Neuronal stem cell (in vitro differentiated cells): ENCODE data around the gene SETD1A.
A peak's percentile ranks its signal among the peaks of the same experiment; 100 is the strongest.

Experiments used
- DNase-seq: peaks from one replicate; pipeline ENCODE4 v3.0.0-alpha.2; 2013; ENCODE audit warnings: low spot score
- H2AFZ ChIP-seq: one replicate; pipeline ENCODE4 v1.6.1; 2013; ENCODE audit warnings: mild to moderate bottlenecking, low read length, inconsistent platforms
- H2AK5ac ChIP-seq: 2 replicates; pipeline ENCODE4 v1.6.1; 2013; ENCODE audit warnings: low read depth, mild to moderate bottlenecking, inconsistent platforms, low read length, moderate library complexity, mixed read lengths
- H2BK120ac ChIP-seq: 2 replicates; pipeline ENCODE4 v1.6.1; 2013; ENCODE audit warnings: low read depth, mild to moderate bottlenecking, inconsistent platforms, low read length, moderate library complexity, mixed read lengths
- H2BK12ac ChIP-seq: one replicate; pipeline ENCODE4 v1.6.1; 2013; ENCODE audit warnings: low read length, inconsistent platforms
- H2BK15ac ChIP-seq: 2 replicates; pipeline ENCODE4 v1.6.1; 2013; ENCODE audit warnings: mild to moderate bottlenecking, low read length, inconsistent platforms, mixed read lengths
- H2BK5ac ChIP-seq: one replicate; pipeline ENCODE4 v1.6.1; 2013; ENCODE audit warnings: inconsistent platforms, mild to moderate bottlenecking, low read length, moderate library complexity
- H3K14ac ChIP-seq: one replicate; pipeline ENCODE4 v1.6.1; 2013; ENCODE audit warnings: low read length, inconsistent platforms
- H3K18ac ChIP-seq: 2 replicates; pipeline ENCODE4 v1.6.1; 2013; ENCODE audit warnings: low read length, inconsistent platforms
- H3K23ac ChIP-seq: 2 replicates; pipeline ENCODE4 v1.6.1; 2013; ENCODE audit warnings: low read depth, mild to moderate bottlenecking, mixed read lengths, low read length, inconsistent platforms; ENCODE audit not compliant: poor library complexity
- H3K27ac ChIP-seq: replicated peaks from 3 replicates; pipeline ENCODE4 v1.5.1; 2013; ENCODE audit warnings: low read length, inconsistent platforms
- H3K27me3 ChIP-seq, 3 experiments: 2 replicates each; pipeline ENCODE4 v1.6.1; 2013; ENCODE audit warnings: low read length in 3 of 3, mild to moderate bottlenecking in 2 of 3, inconsistent platforms in 1 of 3, low read depth in 1 of 3, mixed read lengths in 1 of 3, moderate library complexity in 1 of 3; ENCODE audit not compliant: control insufficient read depth in 3 of 3, insufficient read depth in 3 of 3
- H3K36me3 ChIP-seq, 2 donors: replicated peaks in 1 of 2; 2 replicates each; pipeline ENCODE4 v1.6.1; 2013; ENCODE audit warnings: low read length in 2 of 2; ENCODE audit not compliant: control insufficient read depth in 2 of 2, insufficient read depth in 2 of 2
- H3K4ac ChIP-seq: 2 replicates; pipeline ENCODE4 v1.6.1; 2013; ENCODE audit warnings: inconsistent platforms, mild to moderate bottlenecking, low read length, moderate library complexity
- H3K4me1 ChIP-seq, 2 donors: 1 replicate in 1 of 2; 2 replicates in 1 of 2; pipeline ENCODE4 v1.6.1; 2013; ENCODE audit warnings: low read length in 2 of 2, low read depth in 1 of 2; ENCODE audit not compliant: control insufficient read depth in 2 of 2, insufficient read depth in 1 of 2
- H3K4me2 ChIP-seq: one replicate; pipeline ENCODE4 v1.6.1; 2013; ENCODE audit warnings: mild to moderate bottlenecking, low read length, inconsistent platforms; ENCODE audit not compliant: insufficient read depth, poor library complexity, severe bottlenecking
- H3K4me3 ChIP-seq, 2 donors: 2 replicates each; pipeline ENCODE4 v1.5.1; 2013; ENCODE audit warnings: low read length in 2 of 2, mild to moderate bottlenecking in 2 of 2, inconsistent platforms in 1 of 2, moderate library complexity in 1 of 2
- H3K79me1 ChIP-seq: one replicate; pipeline ENCODE4 v1.6.1; 2013; ENCODE audit warnings: low read depth, mild to moderate bottlenecking, inconsistent platforms, low read length, moderate library complexity
- H3K9ac ChIP-seq: one replicate; pipeline ENCODE4 v1.6.1; 2013; ENCODE audit warnings: mild to moderate bottlenecking, low read depth, low read length, inconsistent platforms; ENCODE audit not compliant: poor library complexity
- H3K9me3 ChIP-seq, 2 donors: replicated peaks in 1 of 2; 2 replicates each; pipeline versions ENCODE3 to v1.6.1; 2013; ENCODE audit warnings: low read length in 2 of 2, mild to moderate bottlenecking in 2 of 2, inconsistent platforms in 1 of 2, low read depth in 1 of 2, mixed read lengths in 1 of 2, moderate library complexity in 1 of 2; ENCODE audit not compliant: control insufficient read depth in 2 of 2, insufficient read depth in 1 of 2
- H4K8ac ChIP-seq: one replicate; pipeline ENCODE4 v1.6.1; 2013; ENCODE audit warnings: low read depth, mild to moderate bottlenecking, inconsistent platforms, low read length, moderate library complexity
- H4K91ac ChIP-seq: one replicate; pipeline ENCODE4 v1.6.1; 2013; ENCODE audit warnings: low read length, low read depth, mild to moderate bottlenecking, inconsistent platforms; ENCODE audit not compliant: poor library complexity
- WGBS, 2 donors: extraction: QIAGEN DNeasy Blood & Tissue Kit; methylation state at CpG; one replicate each; pipeline ENCODE4 v1.1.7; 2013; ENCODE audit warnings: missing lambda C conversion rate in 2 of 2, mixed read lengths in 1 of 2; ENCODE audit not compliant: insufficient read length in 2 of 2, insufficient replicate concordance in 1 of 2; ENCODE audit errors: extremely low coverage in 2 of 2; 5-methylcytosine and 5-hydroxymethylcytosine counted together

The SETD1A gene

DNA sequence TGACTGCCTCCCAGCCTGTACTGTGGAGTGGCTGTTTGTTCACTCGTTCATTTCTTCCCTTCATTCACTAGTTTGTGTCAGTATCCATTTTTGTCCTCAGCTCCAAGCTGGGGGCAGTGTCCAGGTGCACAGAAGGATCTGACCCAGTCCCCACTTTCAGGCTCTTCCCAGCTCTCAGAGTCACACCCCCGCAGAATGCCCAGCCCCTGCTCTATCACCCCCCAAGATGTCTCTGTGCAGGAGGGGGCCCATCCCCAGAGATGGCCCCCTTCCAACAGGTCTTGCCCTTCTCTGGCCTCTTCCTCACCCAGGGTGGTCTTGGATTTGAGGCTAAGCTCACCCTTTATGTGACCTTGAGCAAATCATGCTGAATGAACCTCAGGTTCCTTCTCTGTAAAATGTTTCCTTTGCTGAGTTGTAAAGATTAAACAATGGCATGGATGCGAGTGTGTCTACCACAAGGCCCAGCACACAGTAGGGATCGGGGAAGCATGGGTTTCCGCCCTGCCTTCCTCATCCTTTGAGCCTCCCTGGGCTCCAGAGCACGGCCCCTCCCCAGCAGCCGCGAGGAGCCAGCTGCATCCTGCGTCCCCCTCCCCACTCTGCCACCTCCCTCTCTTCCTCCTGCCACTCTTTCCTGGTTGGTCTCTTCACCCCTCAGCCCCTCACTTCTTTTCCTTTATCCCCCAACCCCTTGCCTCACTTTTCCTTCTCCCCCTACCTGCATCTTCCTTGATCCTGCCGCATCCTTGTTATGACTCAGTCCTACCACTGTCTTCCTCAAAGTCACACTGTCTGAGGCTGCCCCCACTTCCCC is 31.4 kb upstream of the SETD1A start:
- Histone ChIP-seq H3K4me2 (no peak overlapping the region), H3K4me1 (peaks cover 7 to 8% of the 10 kb centered on the region in 2 donors), H2AFZ (no peak overlapping the region), H3K27me3 (no peaks in the 10 kb centered on the region), H3K79me1 (peaks cover 12% of the 10 kb centered on the region), H3K27ac (no peak overlapping the region), H3K18ac (no peak overlapping the region), H3K23ac (no peak overlapping the region), H2AK5ac (no peak overlapping the region), H2BK5ac (peak overlapping the region; percentile 40), H2BK12ac (no peak overlapping the region), H3K9me3 (no peaks in the 10 kb centered on the region), H4K91ac (no peak overlapping the region), H3K14ac (no peak overlapping the region), H2BK15ac (no peak overlapping the region), H2BK120ac (no peak overlapping the region), H3K4ac (no peak overlapping the region), H4K8ac (no peak overlapping the region), H3K36me3 (peaks cover 37 to 52% of the 10 kb centered on the region in 2 donors), H3K4me3 (no peak overlapping the region), H3K9ac (no peak overlapping the region)
- no peak for DNase-seq
- WGBS, 2 donors: no CpG with 5 or more reads among the region's 10 CpGs

- H3K23ac ChIP-seq: no peak overlapping the region
- H2AK5ac ChIP-seq: peak overlapping the region; percentile 22
- H3K9ac ChIP-seq: no peak overlapping the region
- peaks cover 5 to 6% of the 10 kb centered on the region in 2 donors for H3K4me1 ChIP-seq
- peaks cover 42 to 62% of the 10 kb centered on the region in 2 donors for H3K36me3 ChIP-seq
- no peak for DNase-seq
- H3K9me3 ChIP-seq: no peaks in the 10 kb centered on the region
- WGBS, 2 donors: no CpG with 5 or more reads among the region's 22 CpGs
- no peak overlapping the region for H3K4me3 ChIP-seq
- no peak overlapping the region for H3K4me2 ChIP-seq
- peaks cover 12% of the 10 kb centered on the region for H3K79me1 ChIP-seq
- no peak overlapping the region for H2BK5ac ChIP-seq
- H3K27ac ChIP-seq: no peak overlapping the region
- H3K18ac ChIP-seq: peak overlapping the region; percentile 42
- no peak overlapping the region for H4K8ac ChIP-seq
- H3K14ac ChIP-seq: no peak overlapping the region
- no peak overlapping the region for H2BK120ac ChIP-seq
- no peak overlapping the region for H3K4ac ChIP-seq
- no peaks in the 10 kb centered on the region for H3K27me3 ChIP-seq
- no peak overlapping the region for H2BK12ac ChIP-seq
- no peak overlapping the region for H4K91ac ChIP-seq
- H2BK15ac ChIP-seq: no peak overlapping the region
- no peak overlapping the region for H2AFZ ChIP-seq
Measured at GRCh38 chr16:30926937-30927788, 30.4 kb upstream of the SETD1A start.

DNA sequence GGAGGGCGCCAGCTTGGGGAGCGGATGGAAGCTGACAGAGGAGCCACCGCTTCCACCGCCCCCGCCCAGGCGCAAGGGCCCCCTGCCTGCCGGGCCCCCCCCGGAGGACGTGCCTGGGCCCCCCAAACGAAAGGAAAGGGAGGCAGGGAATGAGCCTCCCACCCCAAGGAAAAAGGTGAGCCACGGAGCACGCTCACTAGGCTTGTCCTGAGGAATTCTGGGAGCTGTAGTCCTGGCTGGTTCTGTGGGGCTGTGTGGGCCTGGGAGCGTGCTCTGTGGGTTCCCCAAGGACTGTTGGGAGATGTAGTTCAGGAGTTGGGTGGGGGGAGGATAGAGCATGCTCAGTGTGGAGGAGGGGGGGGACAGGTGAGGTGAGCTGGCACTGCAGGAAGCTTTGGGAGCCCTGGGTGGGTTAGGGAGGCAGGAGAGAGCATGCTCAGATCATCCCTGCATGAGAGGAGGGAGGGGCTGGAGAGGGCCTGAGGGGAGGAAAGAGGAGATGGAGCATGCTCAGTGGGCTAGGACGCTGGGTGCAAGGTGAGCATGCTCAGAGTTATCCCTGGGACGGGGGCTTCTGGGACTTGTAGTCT is 29.7 kb upstream of the SETD1A start:
- Histone ChIP-seq H2BK12ac (no peak overlapping the region), H2AFZ (no peak overlapping the region), H3K4ac (no peak overlapping the region), H3K9me3 (no peaks in the 10 kb centered on the region), H3K27ac (no peak overlapping the region), H3K23ac (no peak overlapping the region), H2BK15ac (no peak overlapping the region), H2BK5ac (no peak overlapping the region), H4K8ac (peak overlapping the region; percentile 25), H3K27me3 (no peaks in the 10 kb centered on the region), H2AK5ac (no peak overlapping the region), H3K9ac (no peak overlapping the region), H3K79me1 (peaks cover 12% of the 10 kb centered on the region), H3K4me2 (no peak overlapping the region), H3K4me3 (no peak overlapping the region), H2BK120ac (no peak overlapping the region), H3K36me3 (peaks cover 47 to 69% of the 10 kb centered on the region in 2 donors), H3K14ac (no peak overlapping the region), H3K4me1 (peaks cover 5 to 6% of the 10 kb centered on the region in 2 donors), H3K18ac (peak overlapping the region; percentile 75), H4K91ac (no peak overlapping the region)
- peak; percentile 48 for DNase-seq
- WGBS, 2 donors: no CpG with 5 or more reads among the region's 15 CpGs

DNA sequence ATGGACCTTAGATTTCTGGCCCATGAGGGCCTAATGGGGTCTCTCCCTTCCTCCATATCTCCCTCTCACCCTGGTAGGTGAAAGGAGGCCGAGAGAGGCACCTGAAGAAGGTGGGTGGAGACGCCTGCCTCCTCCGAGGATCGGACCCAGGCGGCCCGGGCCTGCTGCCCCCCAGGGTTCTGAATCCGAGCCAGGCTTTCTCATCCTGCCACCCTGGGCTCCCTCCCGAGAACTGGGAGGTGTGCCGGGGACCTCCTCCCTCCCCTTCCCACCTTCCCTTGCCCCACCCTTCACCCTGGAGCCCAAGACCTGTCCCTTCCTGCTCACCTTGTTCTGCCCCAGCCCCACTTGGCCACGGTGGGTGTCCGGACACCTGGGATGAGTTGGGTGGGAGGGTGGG is 29.2 kb upstream of the SETD1A start:
- Histone ChIP-seq H3K27ac (no peak overlapping the region), H3K79me1 (peaks cover 12% of the 10 kb centered on the region), H3K27me3 (no peaks in the 10 kb centered on the region), H3K23ac (no peak overlapping the region), H4K91ac (no peak overlapping the region), H3K4ac (no peak overlapping the region), H3K4me1 (peaks cover 5 to 6% of the 10 kb centered on the region in 2 donors), H3K14ac (no peak overlapping the region), H2BK15ac (no peak overlapping the region), H2BK120ac (no peak overlapping the region), H3K4me3 (no peak overlapping the region), H2AK5ac (no peak overlapping the region), H3K9me3 (no peaks in the 10 kb centered on the region), H3K36me3 (peaks cover 47 to 73% of the 10 kb centered on the region in 2 donors), H2AFZ (no peak overlapping the region), H2BK12ac (no peak overlapping the region), H3K9ac (no peak overlapping the region), H3K4me2 (no peak overlapping the region), H2BK5ac (no peak overlapping the region), H4K8ac (no peak overlapping the region), H3K18ac (no peak overlapping the region)
- no CpG with 5 or more reads among the region's 11 CpGs for WGBS, 2 donors
- no peak for DNase-seq
